Measurements from ENCODE around the gene PPAN.

DNA sequence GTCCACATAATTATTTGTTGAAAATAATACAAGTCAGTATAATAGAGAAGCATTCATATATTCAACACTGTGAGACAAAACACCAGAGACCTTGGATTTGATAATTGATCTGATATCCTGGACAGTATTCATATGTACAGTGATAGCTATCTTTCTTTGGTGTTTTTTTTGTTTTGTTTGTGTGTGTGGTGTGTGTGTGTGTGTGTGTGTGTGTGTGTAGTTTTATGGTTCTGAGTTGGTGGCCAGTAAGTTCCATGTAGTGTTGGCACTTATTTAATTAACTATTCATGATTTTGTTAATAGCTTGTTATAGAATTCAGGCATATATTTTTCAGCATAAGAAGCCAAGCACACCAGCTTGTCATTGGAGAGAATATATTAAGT lies 2.0 kb upstream of the PPAN start:
- TF ChIP-seq ZNF2 (tag by site-specific recombination; IDR thresholded peaks at IDR 0.05) (no peak), KLF16 (tag by site-specific recombination; IDR thresholded peaks at IDR 0.05) (no peak), ZNF621 (tag by site-specific recombination; IDR thresholded peaks at IDR 0.05) (no peak), ZNF174 (tag by site-specific recombination; IDR thresholded peaks at IDR 0.05) (no peak)
